Colonic mucosa (tissue), 4 donors: ENCODE results near the gene OGFR. TPM values are rescaled to one million over a fixed set of nuclear protein-coding genes. Genes with fewer than 3 reads are reported as not detected.

Experiments used
- DNase-seq: peaks from one replicate; pipeline ENCODE4 v3.0.0-alpha.2; 2020
- H3K27ac ChIP-seq: fragments of 200-600 bp; one replicate; pipeline ENCODE4 v1.8.0; 2021
- H3K27me3 ChIP-seq: fragments of 200-600 bp; one replicate; pipeline ENCODE4 v1.8.0; 2021
- H3K36me3 ChIP-seq: fragments of 200-600 bp; one replicate; pipeline ENCODE4 v1.8.0; 2021
- H3K4me1 ChIP-seq: fragments of 200-600 bp; one replicate; pipeline ENCODE4 v1.8.0; 2021; ENCODE audit warnings: mild to moderate bottlenecking
- H3K4me3 ChIP-seq: fragments of 200-600 bp; one replicate; pipeline ENCODE4 v1.8.0; 2021
- H3K9ac ChIP-seq, 2 donors: one replicate each; pipeline ENCODE4 v1.7.0; 2013; ENCODE audit warnings: control low read depth in 2 of 2, low read depth in 2 of 2, low read length in 2 of 2
- H3K9me3 ChIP-seq: fragments of 200-600 bp; one replicate; pipeline ENCODE4 v1.8.0; 2021
- CTCF ChIP-seq: fragments of 200-600 bp; IDR thresholded peaks from one replicate; pipeline ENCODE4 v1.8.0; 2022; ENCODE audit warnings: antibody characterized with exemption, mild to moderate bottlenecking
- intact Hi-C: fragments of 100-400 bp; cut with DNase I; formaldehyde crosslinking; loops from one replicate; pipeline ENCODE4 v1.14.1; 2022
- total RNA-seq, 2 donors: library from RNA; stranded (reverse); fragmentation: NEBNext Ultra II Directional in 1 of 2; extraction: Animal tissue kit (Norgen Biotek cat#: 25700) in 1 of 2; gene quantifications; one replicate each; pipeline ENCODE4 v1.2.1, GENCODE V29; 2021
- donor health status: healthy.
- donor health status: DM: no; HTN: no; CAD: no.
- donor health status: DM: no; HTN: no; CAD: no.

The OGFR gene
- 10 to 100 TPM; 36.3 to 36.8 TPM for total RNA-seq

GRCh38 chr20:62804627-62805154 lies at the start of gene OGFR:
Gene OGFR, plus strand, starts transcription at chr20:62804835. Its CDS starts 25 bp downstream, at chr20:62804860.
- Histone ChIP-seq H3K9me3 (no peaks in the 10 kb centered on the region), H3K27ac (peak within 1 kb of the TSS; percentile 85), H3K4me1 (peaks cover 14% of the 10 kb centered on the region), H3K36me3 (peaks cover 9% of the 10 kb centered on the region), H3K27me3 (no peaks in the 10 kb centered on the region), H3K9ac (peak within 1 kb of the TSS; percentile 73 to 94), H3K4me3 (peak within 1 kb of the TSS; percentile 99)
- intact Hi-C loops: loop anchor here (5.0 kb wide), 1 partner anchor 137 kb away; no protein-coding TSS in a partner anchor
- DNase-seq: peak; percentile 76
- no peak for TF ChIP-seq CTCF

- no peaks in the 10 kb centered on the region for H3K9me3 ChIP-seq
- H3K4me3 ChIP-seq: no peak overlapping the region
- no peaks in the 10 kb centered on the region for H3K27me3 ChIP-seq
- H3K9ac ChIP-seq: no peak overlapping the region
- H3K36me3 ChIP-seq: no peaks in the 10 kb centered on the region
- H3K4me1 ChIP-seq: no peaks in the 10 kb centered on the region
- no peak for DNase-seq
- H3K27ac ChIP-seq: no peak overlapping the region
- TF ChIP-seq CTCF: no peak
- intact Hi-C loops: no loop called here
These were observed 49.7 kb upstream of the OGFR start for GRCh38 chr20:62754991-62755356.

GRCh38 chr20:62755817-62756724 lies 48.6 kb upstream of the OGFR start:
- DNase-seq: no peak
- H3K36me3 ChIP-seq: no peaks in the 10 kb centered on the region
- no peaks in the 10 kb centered on the region for H3K9me3 ChIP-seq
- H3K27me3 ChIP-seq: no peaks in the 10 kb centered on the region
- H3K4me1 ChIP-seq: no peaks in the 10 kb centered on the region
- TF ChIP-seq CTCF: no peak
- H3K4me3 ChIP-seq: no peak overlapping the region
- H3K27ac ChIP-seq: no peak overlapping the region
- intact Hi-C loops: no loop called here
- no peak overlapping the region for H3K9ac ChIP-seq

GRCh38 chr20:62758226-62758912 lies 46.3 kb upstream of the OGFR start:
- Histone ChIP-seq H3K36me3 (no peaks in the 10 kb centered on the region), H3K27me3 (no peaks in the 10 kb centered on the region), H3K4me3 (no peak overlapping the region), H3K27ac (no peak overlapping the region), H3K4me1 (no peaks in the 10 kb centered on the region), H3K9ac (no peak overlapping the region), H3K9me3 (no peaks in the 10 kb centered on the region)
- intact Hi-C loops: no loop called here
- DNase-seq: no peak
- TF ChIP-seq CTCF: no peak

- Histone ChIP-seq H3K4me1 (no peaks in the 10 kb centered on the region), H3K36me3 (no peaks in the 10 kb centered on the region), H3K9me3 (no peaks in the 10 kb centered on the region), H3K27ac (no peak overlapping the region), H3K27me3 (no peaks in the 10 kb centered on the region), H3K4me3 (no peak overlapping the region), H3K9ac (no peak overlapping the region)
- intact Hi-C loops: no loop called here
- no peak for DNase-seq
- no peak for TF ChIP-seq CTCF
These were observed 44.6 kb upstream of the OGFR start for GRCh38 chr20:62759981-62760431.
